ENCODE results near the gene SLC15A5.

SLC15A5 gene

DNA sequence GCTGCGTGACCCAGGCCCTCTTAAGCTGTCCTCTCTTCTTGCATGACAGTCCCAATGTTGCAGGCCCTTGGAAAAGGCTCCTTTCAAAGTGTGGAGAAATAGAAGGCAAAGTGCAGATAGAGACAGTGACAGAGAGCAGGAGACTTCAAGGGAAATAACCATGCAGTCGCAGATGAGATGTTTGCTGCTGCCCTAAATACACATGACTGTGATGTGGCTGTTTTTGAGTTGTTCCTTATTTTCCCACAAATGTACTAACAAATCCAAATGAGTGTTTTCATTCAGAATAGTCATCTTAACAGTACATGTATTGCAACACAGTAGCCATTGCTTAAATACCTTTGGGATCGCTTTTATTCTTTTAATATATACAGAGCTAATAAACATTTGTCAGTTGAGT, 101.6 kb downstream of the SLC15A5 start:
- TF ChIP-seq GATA3 (IDR thresholded peaks at IDR 0.05; ENCODE audit: low read depth, low read length) (no peak), GATA2 (IDR thresholded peaks at IDR 0.05; ENCODE audit: low read depth, low read length) (no peak)

DNA sequence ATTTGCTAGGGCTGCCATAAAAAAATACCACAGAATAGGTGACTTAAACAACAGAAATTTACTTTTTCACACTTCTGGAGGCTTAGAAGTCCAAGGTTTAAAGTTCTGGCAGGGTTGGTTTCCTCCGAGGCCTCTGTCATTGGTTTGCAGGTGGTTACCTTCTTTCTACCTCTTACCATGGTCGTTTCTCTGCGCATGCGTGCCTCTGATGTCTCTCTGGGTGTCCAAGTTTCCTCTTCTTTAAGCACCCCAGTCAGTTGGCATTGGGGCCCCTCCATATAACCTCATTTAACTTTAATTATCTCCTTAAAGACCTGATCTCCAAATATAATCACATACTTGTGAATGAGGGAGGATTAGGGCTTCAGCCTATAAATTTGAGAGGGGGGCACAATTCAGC, 103.2 kb downstream of the SLC15A5 start:
- no peak for TF ChIP-seq GATA3 (IDR thresholded peaks at IDR 0.05; ENCODE audit: low read depth, low read length)
- no peak for TF ChIP-seq GATA2 (IDR thresholded peaks at IDR 0.05; ENCODE audit: low read depth, low read length)

DNA sequence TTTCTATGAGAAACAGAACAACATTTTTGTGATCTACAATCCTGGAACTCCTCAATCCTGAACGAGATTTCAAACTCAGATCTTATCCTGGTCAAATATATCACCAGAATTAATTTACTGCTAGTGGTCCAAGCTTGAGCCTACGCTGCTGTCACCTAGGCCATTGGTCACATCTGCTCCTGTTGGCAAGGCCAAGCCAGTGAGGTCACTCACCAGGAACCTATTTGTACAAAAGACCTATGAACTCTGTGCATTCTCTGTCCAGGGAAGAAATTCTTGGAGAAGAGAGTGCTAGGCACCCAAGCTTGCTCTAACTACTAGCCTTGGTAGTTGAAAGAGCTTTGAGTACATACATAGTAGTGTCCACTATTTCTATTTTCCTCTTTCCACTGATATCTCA, 106.1 kb downstream of the SLC15A5 start:
- no peak for TF ChIP-seq GATA3 (IDR thresholded peaks at IDR 0.05; ENCODE audit: low read depth, low read length)
- no peak for TF ChIP-seq GATA2 (IDR thresholded peaks at IDR 0.05; ENCODE audit: low read depth, low read length)

DNA sequence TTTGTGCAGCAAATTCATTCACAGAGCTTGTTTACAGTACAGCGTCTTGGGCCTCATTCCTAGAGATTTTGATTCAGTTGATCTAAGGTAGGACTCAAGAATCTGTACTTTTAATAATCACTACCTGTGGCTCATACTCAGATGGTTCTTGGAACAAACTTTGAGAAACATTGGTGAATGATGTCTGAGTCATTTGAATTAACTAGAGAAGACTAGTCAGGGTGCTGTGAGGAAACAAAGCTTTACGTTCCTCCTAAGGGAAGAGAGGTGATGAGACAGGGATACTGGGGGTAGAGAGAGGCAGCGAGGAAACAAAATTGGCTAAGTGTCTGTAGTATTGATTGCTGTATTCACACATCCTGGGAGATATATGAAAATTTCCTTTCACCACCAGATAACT, 109.4 kb downstream of the SLC15A5 start:
- TF ChIP-seq GATA3 (IDR thresholded peaks at IDR 0.05; ENCODE audit: low read depth, low read length) (no peak), GATA2 (IDR thresholded peaks at IDR 0.05; ENCODE audit: low read depth, low read length) (no peak)

DNA sequence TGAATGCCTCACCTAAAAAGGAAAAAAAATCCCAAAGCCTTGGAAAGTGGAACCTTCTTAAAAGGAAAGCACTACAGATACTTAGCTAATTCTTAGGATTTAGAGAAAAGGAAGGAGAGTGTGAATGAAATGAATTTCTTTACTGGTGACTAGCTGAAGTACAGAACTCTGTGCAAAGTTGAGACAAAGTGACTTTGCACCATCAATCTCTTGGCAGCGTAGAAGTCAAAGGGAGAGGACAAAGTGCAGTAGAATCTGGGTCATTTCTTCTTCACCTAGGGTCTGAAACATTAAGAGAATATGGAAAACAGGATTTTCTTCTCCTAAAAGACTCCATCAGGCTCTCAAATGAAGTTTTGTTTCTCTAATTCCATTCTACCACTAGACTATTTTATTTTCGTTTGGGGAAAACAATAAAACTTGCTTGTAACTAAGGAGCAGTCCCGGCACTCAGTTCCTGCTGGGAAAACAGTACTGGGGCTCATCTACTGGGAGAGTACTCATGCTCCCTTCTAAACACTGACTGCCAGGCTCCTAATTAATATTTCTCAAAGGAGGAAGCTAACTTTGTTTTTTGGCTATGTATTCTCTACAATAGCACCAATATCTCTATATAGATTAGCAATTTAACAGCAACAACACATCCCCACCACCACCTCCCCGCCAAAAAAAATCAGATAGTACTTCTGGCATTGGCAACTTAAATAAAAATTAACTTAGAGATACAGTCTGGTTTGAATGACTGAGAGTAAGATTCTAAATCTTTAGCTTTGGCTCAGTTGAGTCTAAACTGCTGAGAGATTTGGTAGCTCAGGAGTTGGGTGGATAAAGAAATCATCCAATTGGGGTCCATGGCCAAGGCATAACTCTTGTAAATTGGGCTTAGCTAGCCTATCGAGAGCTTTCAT, 110.7 kb downstream of the SLC15A5 start:
- no peak for TF ChIP-seq GATA2 (IDR thresholded peaks at IDR 0.05; ENCODE audit: low read depth, low read length)
- TF ChIP-seq GATA3 (IDR thresholded peaks at IDR 0.05; ENCODE audit: low read depth, low read length) = no peak

DNA sequence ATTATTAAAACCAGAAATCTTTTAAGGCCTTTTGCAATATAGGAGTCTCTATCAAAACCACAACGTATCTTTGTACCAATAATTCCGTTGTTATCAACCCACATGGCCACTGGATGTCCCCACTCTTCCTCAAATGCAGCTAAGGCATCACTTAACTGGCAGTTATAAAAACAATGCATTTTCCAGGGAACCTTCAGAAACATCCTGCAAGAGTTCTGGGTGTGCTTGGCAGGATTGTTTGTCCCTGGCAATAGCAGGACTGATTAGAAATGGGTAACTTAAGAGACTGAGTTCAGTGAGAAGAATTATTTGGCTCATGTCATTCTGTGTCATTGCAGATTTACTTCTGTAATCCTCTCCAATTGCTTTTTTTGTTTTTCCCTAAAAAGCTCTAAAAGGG, 112.0 kb downstream of the SLC15A5 start:
- TF ChIP-seq GATA3 (IDR thresholded peaks at IDR 0.05; ENCODE audit: low read depth, low read length) (no peak), GATA2 (IDR thresholded peaks at IDR 0.05; ENCODE audit: low read depth, low read length) (no peak)

DNA sequence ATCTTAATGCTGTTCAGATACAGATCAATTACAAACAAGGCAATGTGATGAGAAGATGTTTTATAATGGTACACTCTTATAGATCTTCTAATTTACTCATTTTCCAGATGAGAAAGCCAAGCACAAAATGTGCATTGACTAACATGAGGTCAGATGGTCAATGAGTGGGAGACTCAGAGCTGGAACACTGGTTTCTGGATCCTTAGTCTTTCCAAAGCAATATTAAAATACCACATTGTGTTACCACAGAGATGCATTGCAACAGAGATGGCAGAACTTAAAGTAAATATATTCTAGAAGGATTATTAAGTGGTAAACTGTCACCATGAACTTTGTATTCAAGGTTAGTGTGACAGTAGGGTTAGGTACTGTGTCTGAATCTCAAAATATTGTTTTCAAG, 113.6 kb downstream of the SLC15A5 start:
- TF ChIP-seq GATA3 (IDR thresholded peaks at IDR 0.05; ENCODE audit: low read depth, low read length) = no peak
- no peak for TF ChIP-seq GATA2 (IDR thresholded peaks at IDR 0.05; ENCODE audit: low read depth, low read length)

DNA sequence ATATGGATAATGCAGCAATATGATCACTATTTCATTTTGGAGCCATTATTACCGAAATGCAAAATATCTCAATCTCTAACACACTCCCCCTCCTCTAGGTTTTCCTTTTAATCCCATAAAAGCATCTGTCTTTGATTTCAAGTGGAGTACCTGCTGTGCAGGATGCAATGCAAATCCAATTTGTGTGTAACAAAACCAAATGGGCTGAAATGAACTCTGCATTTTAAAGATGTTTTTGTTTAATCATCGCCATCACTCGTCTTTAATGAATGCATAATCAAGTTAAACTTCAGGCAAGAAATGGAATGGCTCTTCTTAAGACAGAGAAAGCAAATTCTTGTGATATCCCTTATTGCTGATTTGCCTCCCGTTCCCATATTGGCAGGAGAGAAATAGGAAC, 114.3 kb downstream of the SLC15A5 start:
- TF ChIP-seq GATA2 (IDR thresholded peaks at IDR 0.05; ENCODE audit: low read depth, low read length) (no peak), GATA3 (IDR thresholded peaks at IDR 0.05; ENCODE audit: low read depth, low read length) (no peak)

DNA sequence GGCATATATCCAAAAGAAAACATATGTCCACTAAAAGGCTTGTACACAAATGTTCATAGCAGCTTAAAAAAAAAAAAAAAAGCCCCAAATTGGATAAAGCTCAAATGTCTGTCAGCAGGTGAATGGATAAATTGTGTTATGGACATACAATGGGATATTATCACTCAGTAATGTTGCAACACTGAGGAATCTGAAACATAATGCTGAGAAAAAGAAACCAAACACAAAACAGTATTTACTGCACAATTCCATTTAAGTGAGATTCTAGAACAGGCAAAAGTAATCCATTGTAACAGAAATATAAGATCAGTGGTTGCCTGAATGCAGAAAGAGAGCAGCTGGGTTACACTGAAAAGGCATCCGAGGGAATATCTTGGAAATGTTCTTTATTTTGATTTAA, 117.9 kb downstream of the SLC15A5 start:
- no peak for TF ChIP-seq GATA3 (IDR thresholded peaks at IDR 0.05; ENCODE audit: low read depth, low read length)
- no peak for TF ChIP-seq GATA2 (IDR thresholded peaks at IDR 0.05; ENCODE audit: low read depth, low read length)

DNA sequence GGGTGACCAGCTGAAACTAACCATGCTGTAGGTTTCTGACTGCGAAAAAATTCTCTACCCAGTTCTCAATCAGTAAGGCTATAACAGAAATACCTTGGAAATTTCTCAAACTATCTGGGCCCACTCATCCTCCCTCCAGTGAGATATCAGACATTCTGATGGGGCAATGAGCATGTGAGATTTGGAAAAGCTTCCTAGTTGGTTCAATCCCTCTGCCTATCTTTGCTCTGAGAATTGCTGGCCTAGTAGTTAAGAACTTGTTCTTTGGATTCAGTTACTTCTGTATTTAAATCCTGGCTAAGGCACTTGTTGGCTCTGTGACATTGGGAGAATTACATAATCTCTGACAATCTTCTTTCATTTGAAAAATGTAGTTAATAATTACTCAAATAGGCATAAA, 119.4 kb downstream of the SLC15A5 start:
- TF ChIP-seq GATA2 (IDR thresholded peaks at IDR 0.05; ENCODE audit: low read depth, low read length) = no peak
- TF ChIP-seq GATA3 (IDR thresholded peaks at IDR 0.05; ENCODE audit: low read depth, low read length) = no peak

DNA sequence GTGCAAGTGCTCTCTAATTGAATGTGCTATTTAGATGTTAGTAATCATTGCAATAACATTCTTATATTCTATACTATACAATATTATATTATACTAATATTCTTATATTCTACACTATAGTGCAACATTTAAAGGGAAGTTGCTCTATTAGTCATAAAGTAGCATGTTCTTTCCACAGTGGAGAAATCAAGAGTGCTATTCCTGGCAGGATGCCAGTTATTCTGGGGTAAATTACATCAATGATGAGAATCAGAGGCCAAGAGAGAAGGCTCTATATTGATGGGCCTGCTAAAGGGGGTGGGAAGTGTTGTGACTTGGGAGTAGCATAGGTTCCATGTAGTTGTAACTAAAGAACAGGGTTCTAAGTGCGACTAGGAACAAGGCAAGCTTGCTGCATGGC, 121.5 kb downstream of the SLC15A5 start:
- TF ChIP-seq GATA2 (IDR thresholded peaks at IDR 0.05; ENCODE audit: low read depth, low read length) (no peak), GATA3 (IDR thresholded peaks at IDR 0.05; ENCODE audit: low read depth, low read length) (no peak)

DNA sequence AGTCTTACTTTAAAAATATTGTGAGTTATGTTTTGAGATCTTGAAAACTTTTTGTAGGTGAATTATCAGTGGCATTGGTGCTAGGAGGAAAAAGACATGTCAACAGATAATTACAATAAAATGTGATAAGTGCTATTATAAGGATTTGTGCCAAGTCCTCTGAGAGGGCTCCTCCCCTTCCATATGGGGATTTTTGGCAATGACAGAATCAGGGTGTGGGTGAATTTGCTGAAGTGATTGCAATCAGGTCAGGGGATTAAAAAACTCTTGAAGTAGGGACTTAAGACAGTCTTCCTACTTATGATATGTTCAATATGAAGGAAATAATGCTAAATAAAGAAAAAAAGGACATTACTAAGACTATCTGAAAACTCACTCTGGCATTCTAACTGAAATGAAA, 122.5 kb downstream of the SLC15A5 start:
- no peak for TF ChIP-seq GATA3 (IDR thresholded peaks at IDR 0.05; ENCODE audit: low read depth, low read length)

DNA sequence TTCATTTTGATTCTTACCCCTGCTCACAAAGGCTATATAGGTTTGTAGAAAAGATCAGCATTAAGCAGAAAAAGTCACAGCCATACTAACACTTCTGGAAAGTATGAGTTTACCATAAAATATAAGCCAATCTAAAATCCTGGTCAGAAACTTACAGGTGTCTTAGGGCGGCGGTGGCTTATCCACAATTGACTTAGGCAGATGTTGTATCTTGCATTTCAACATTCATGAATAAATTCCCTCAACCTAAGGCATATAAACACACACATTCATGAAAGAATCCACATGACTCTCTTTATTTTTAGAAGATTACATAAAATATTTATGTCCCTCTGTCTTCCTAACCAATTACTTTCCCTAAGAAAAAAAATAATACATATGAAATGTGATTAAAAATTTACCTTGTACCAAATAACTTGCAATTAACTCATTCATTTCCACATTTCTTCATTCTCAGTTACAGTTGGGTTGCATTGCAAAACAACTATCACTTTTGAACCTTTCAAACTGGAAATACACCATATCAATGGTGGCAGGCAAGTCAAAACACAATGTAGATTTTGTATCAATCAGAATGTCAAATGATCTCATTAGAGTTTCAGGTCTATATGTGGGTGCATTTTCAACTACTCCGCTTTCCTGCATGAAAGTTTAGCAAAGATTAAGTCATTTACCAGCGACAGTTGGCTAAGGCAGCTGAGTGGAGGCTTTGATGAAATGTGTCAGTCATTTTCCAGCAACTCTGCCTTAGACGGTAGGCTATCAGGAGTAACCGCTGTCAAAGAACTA, 124.4 kb downstream of the SLC15A5 start:
- TF ChIP-seq GATA2 (IDR thresholded peaks at IDR 0.05; ENCODE audit: low read depth, low read length) (no peak), GATA3 (IDR thresholded peaks at IDR 0.05; ENCODE audit: low read depth, low read length) (no peak)

DNA sequence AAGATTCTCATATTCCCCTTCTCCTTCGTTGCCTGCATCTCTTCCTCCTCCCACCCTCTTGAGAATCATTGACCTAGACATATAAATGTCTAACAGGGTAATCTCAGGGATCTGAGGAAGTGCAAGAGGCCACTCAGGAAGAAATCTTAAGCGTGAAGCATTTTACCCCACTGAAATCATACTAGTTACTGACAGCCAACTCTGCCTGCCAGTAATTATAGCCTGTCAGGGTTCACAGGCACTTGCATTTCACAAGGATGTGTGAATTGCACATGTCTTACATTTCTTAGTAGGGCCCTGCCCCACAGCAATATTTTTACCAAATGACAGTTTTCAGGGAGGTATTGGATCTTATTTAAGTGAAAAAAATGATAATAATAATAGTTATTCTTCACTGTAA, 127.2 kb downstream of the SLC15A5 start:
- TF ChIP-seq GATA2 (IDR thresholded peaks at IDR 0.05; ENCODE audit: low read depth, low read length) (no peak), GATA3 (IDR thresholded peaks at IDR 0.05; ENCODE audit: low read depth, low read length) (no peak)

DNA sequence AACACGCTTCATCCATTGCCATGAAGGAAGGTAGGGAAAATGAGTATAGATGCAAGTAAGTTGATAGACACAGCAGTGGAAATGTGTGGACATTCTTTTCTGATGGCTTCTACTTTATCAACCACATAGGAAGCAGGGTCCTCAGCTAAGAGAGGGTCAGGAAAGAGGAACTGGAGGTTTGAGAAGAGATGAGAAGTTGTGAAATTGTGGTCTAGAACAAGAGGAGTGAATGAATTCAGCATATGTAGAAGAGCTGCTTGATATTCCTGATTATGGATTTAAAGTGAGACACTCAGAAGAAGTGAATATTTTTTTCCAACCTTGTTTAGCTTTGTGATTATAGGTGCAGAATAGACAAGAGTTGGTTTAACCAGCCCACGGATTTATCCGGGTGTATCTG, 128.5 kb downstream of the SLC15A5 start:
- TF ChIP-seq GATA3 (IDR thresholded peaks at IDR 0.05; ENCODE audit: low read depth, low read length) = no peak
- no peak for TF ChIP-seq GATA2 (IDR thresholded peaks at IDR 0.05; ENCODE audit: low read depth, low read length)

Data from SH-SY5Y (cell line).